Caco-2 (cell line): ENCODE data around the gene OXER1. TPM values are rescaled to one million over a fixed set of nuclear protein-coding genes. Genes with fewer than 3 reads are reported as not detected.

Experiments
- BruUV-seq: library from RNA; stranded (reverse); fragments of 400-500 nt; replicated peaks from 2 replicates; lab custom pipeline; 2021; lab: Mats Ljungman, UMichigan
- CTCF ChIA-PET: fragments of 300-600 bp; sonication (Branson Sonifier 250); formaldehyde crosslinking; loops from one replicate; lab custom pipeline; 2022; ENCODE audit warnings: antibody characterized with exemption; lab: Charles Lee
- POLR2A ChIA-PET: fragments of 300-600 bp; sonication (Branson Sonifier 250); formaldehyde crosslinking; loops from one replicate; lab custom pipeline; 2022; ENCODE audit warnings: antibody characterized with exemption; lab: Charles Lee
- DNase-seq, 2 experiments: peaks; one replicate each; pipeline versions ENCODE4 v3.0.0 to v3.0.0-alpha.2; 2020 to 2022
- H3K27me3 ChIP-seq: replicated peaks from 2 replicates; pipeline ENCODE4 v1.6.0; 2011; ENCODE audit warnings: low read length; ENCODE audit not compliant: control insufficient read depth, insufficient read depth
- H3K36me3 ChIP-seq: 2 replicates; pipeline ENCODE4 v1.5.1; 2011; ENCODE audit warnings: low read length; ENCODE audit not compliant: control insufficient read depth, insufficient read depth
- H3K4me1 ChIP-seq: fragments of 250-450 bp; sonication (Bioruptor Pico); 2 replicates; pipeline ENCODE4 v1.5.1; 2020; ENCODE audit warnings: mild to moderate bottlenecking
- H3K4me3 ChIP-seq: 2 replicates; pipeline ENCODE4 v1.5.1; 2011; ENCODE audit warnings: low read depth, mild to moderate bottlenecking, control low read depth, low read length
- H3K9me3 ChIP-seq: fragments of 250-450 bp; sonication (Bioruptor Pico); 2 replicates; pipeline ENCODE4 v1.5.1; 2020; ENCODE audit warnings: mild to moderate bottlenecking, moderate library complexity
- H3K27ac Mint-ChIP-seq: one replicate; pipeline ENCODE4 v1.8.0; 2022; ENCODE audit warnings: mixed read lengths; ENCODE audit not compliant: unreplicated experiment
- H3K27me3 Mint-ChIP-seq: one replicate; pipeline ENCODE4 v1.8.0; 2022; ENCODE audit warnings: mixed read lengths; ENCODE audit not compliant: insufficient read depth, unreplicated experiment
- H3K36me3 Mint-ChIP-seq: one replicate; pipeline ENCODE4 v1.8.0; 2022; ENCODE audit warnings: mild to moderate bottlenecking, mixed read lengths; ENCODE audit not compliant: insufficient read depth, unreplicated experiment
- H3K4me1 Mint-ChIP-seq: one replicate; pipeline ENCODE4 v1.8.0; 2022; ENCODE audit warnings: low read depth, mixed read lengths; ENCODE audit not compliant: unreplicated experiment
- H3K4me3 Mint-ChIP-seq: one replicate; pipeline ENCODE4 v1.8.0; 2022; ENCODE audit warnings: mild to moderate bottlenecking, moderate library complexity, mixed read lengths; ENCODE audit not compliant: unreplicated experiment
- H3K9me3 Mint-ChIP-seq: one replicate; pipeline ENCODE4 v1.8.0; 2022; ENCODE audit warnings: mixed read lengths; ENCODE audit not compliant: unreplicated experiment
- CTCF ChIP-seq, 2 experiments: fragments of 200-600 bp in 1 of 2; IDR thresholded peaks; 1 replicate in 1 of 2; 2 replicates in 1 of 2; pipeline versions ENCODE4 v1.5.1 to v1.8.0; 2011 to 2022; ENCODE audit warnings: antibody characterized with exemption in 1 of 2, control low read depth in 1 of 2, inconsistent platforms in 1 of 2, low read depth in 1 of 2, low read length in 1 of 2, mild to moderate bottlenecking in 1 of 2, moderate library complexity in 1 of 2; ENCODE audit not compliant: insufficient read depth in 1 of 2, severe bottlenecking in 1 of 2, unreplicated experiment in 1 of 2
- intact Hi-C: fragments of 100-400 bp; cut with micrococcal nuclease; formaldehyde crosslinking; loops from one replicate; pipeline ENCODE4 v1.10.0; 2022; ENCODE audit not compliant: unreplicated experiment
- total RNA-seq: library from RNA; stranded (reverse); gene quantifications from 2 replicates; pipeline ENCODE4 v1.2.3, GENCODE V29; 2022

The OXER1 gene
- total RNA-seq, 1 experiment from 2014 or later: 10.9 TPM

GRCh38 chr2:42762155-42762554, 1.8 kb downstream of the OXER1 start:
- H3K27me3 ChIP-seq: no peaks in the 10 kb centered on the region
- H3K4me1 Mint-ChIP-seq: no peaks in the 10 kb centered on the region
- H3K4me3 ChIP-seq: no peak overlapping the region
- no peak overlapping the region for H3K27ac Mint-ChIP-seq
- CTCF ChIA-PET: no interaction called here
- H3K4me3 Mint-ChIP-seq: no peak overlapping the region
- no peak for TF ChIP-seq CTCF (IDR thresholded peaks at IDR 0.05; ENCODE audit: insufficient read depth in 1 of 2, low read depth in 1 of 2, low read length in 1 of 2, severe bottlenecking in 1 of 2, unreplicated experiment in 1 of 2)
- no peaks in the 10 kb centered on the region for H3K4me1 ChIP-seq
- no peaks in the 10 kb centered on the region for H3K27me3 Mint-ChIP-seq
- H3K9me3 Mint-ChIP-seq: no peaks in the 10 kb centered on the region
- H3K36me3 ChIP-seq: no peaks in the 10 kb centered on the region
- DNase-seq: no peak
- intact Hi-C loops: no loop called here
- BruUV-seq: no TSS peak
- POLR2A ChIA-PET: no interaction called here
- peaks cover 8% of the 10 kb centered on the region for H3K36me3 Mint-ChIP-seq
- H3K9me3 ChIP-seq: no peaks in the 10 kb centered on the region

- H3K4me1 Mint-ChIP-seq: no peaks in the 10 kb centered on the region
- Histone ChIP-seq H3K36me3 (no peaks in the 10 kb centered on the region), H3K4me1 (no peaks in the 10 kb centered on the region), H3K27me3 (no peaks in the 10 kb centered on the region), H3K4me3 (no peak overlapping the region), H3K9me3 (no peaks in the 10 kb centered on the region)
- DNase-seq: no peak
- intact Hi-C loops: no loop called here
- TF ChIP-seq CTCF (IDR thresholded peaks at IDR 0.05; ENCODE audit: insufficient read depth in 1 of 2, low read depth in 1 of 2, low read length in 1 of 2, severe bottlenecking in 1 of 2, unreplicated experiment in 1 of 2): no peak
- no peaks in the 10 kb centered on the region for H3K9me3 Mint-ChIP-seq
- H3K27ac Mint-ChIP-seq: no peak overlapping the region
- no peaks in the 10 kb centered on the region for H3K27me3 Mint-ChIP-seq
- POLR2A ChIA-PET: no interaction called here
- CTCF ChIA-PET: no interaction called here
- BruUV-seq: no TSS peak
- H3K4me3 Mint-ChIP-seq: no peak overlapping the region
- peaks cover 8% of the 10 kb centered on the region for H3K36me3 Mint-ChIP-seq
Observed at GRCh38 chr2:42761554-42761953, 2.4 kb downstream of the OXER1 start.

- no peak overlapping the region for H3K27ac Mint-ChIP-seq
- no peaks in the 10 kb centered on the region for H3K9me3 Mint-ChIP-seq
- Histone ChIP-seq H3K36me3 (no peaks in the 10 kb centered on the region), H3K9me3 (no peaks in the 10 kb centered on the region), H3K4me1 (peaks cover 5% of the 10 kb centered on the region; the same call in 1 of the 2 replicates), H3K27me3 (no peaks in the 10 kb centered on the region), H3K4me3 (no peak overlapping the region)
- CTCF ChIA-PET: no interaction called here
- H3K4me1 Mint-ChIP-seq: peaks cover 4% of the 10 kb centered on the region
- no peak overlapping the region for H3K4me3 Mint-ChIP-seq
- intact Hi-C loops: no loop called here
- peaks cover 8% of the 10 kb centered on the region for H3K36me3 Mint-ChIP-seq
- no peaks in the 10 kb centered on the region for H3K27me3 Mint-ChIP-seq
- POLR2A ChIA-PET: no interaction called here
- no peak for DNase-seq
- TF ChIP-seq CTCF (IDR thresholded peaks at IDR 0.05; ENCODE audit: insufficient read depth in 1 of 2, low read depth in 1 of 2, low read length in 1 of 2, severe bottlenecking in 1 of 2, unreplicated experiment in 1 of 2): no peak
- no TSS peak for BruUV-seq
Observed at GRCh38 chr2:42758751-42759150, 5.2 kb downstream of the OXER1 start.
